IMR-90 (cell line): ENCODE data around the gene NFKBIZ. TPM values are rescaled to one million over a fixed set of nuclear protein-coding genes. Genes with fewer than 3 reads are reported as not detected.

Experiments used
- ATAC-seq: fragments of 200-7000 bp; cut with Tn5 transposase; 2 replicates; pipeline ENCODE4 v1.9.1; 2020; ENCODE audit warnings: low read depth, mild to moderate bottlenecking, moderate library complexity
- BruUV-seq: library from RNA; stranded (reverse); fragments of 400-500 nt; replicated peaks from 2 replicates; lab custom pipeline; 2021; lab: Mats Ljungman, UMichigan
- CTCF ChIA-PET: fragments of 300-600 bp; formaldehyde crosslinking; extraction: SDS; loops from one replicate; lab custom pipeline; 2021; ENCODE audit warnings: antibody characterized with exemption; lab: Yijun Ruan, JAX
- POLR2A ChIA-PET: fragments of 300-600 bp; sonication (Branson Sonifier 250); formaldehyde crosslinking; loops from one replicate; lab custom pipeline; 2022; ENCODE audit warnings: antibody characterized with exemption; ENCODE audit not compliant: unreplicated experiment; lab: Charles Lee
- DNase-seq: peaks from one replicate; pipeline ENCODE4 v3.0.0; 2013
- H2AFZ ChIP-seq: replicated peaks from 2 replicates; pipeline ENCODE3; 2013; ENCODE audit warnings: low read length, mild to moderate bottlenecking; ENCODE audit not compliant: poor library complexity
- H2AK5ac ChIP-seq: 2 replicates; pipeline ENCODE4 v1.6.1; 2013; ENCODE audit warnings: low read depth, low read length, inconsistent platforms
- H2AK9ac ChIP-seq: replicated peaks from 2 replicates; pipeline ENCODE3; 2013; ENCODE audit warnings: mild to moderate bottlenecking, low read depth, low read length, moderate library complexity; ENCODE audit not compliant: poor library complexity
- H2BK120ac ChIP-seq: 2 replicates; pipeline ENCODE4 v1.6.1; 2013; ENCODE audit warnings: low read depth, low read length, inconsistent platforms
- H2BK15ac ChIP-seq: 3 replicates; pipeline ENCODE4 v1.6.1; 2013; ENCODE audit warnings: low read depth, low read length, inconsistent platforms
- H2BK20ac ChIP-seq: 2 replicates; pipeline ENCODE4 v1.6.1; 2013; ENCODE audit warnings: low read depth, mild to moderate bottlenecking, inconsistent platforms, low read length, moderate library complexity
- H2BK5ac ChIP-seq: 2 replicates; pipeline ENCODE4 v1.6.1; 2013; ENCODE audit warnings: mild to moderate bottlenecking, low read depth, low read length, inconsistent platforms; ENCODE audit not compliant: poor library complexity, severe bottlenecking
- H3K14ac ChIP-seq: replicated peaks from 2 replicates; pipeline ENCODE4 v1.6.1; 2013; ENCODE audit warnings: low read depth, low read length, inconsistent platforms
- H3K18ac ChIP-seq: 2 replicates; pipeline ENCODE4 v1.6.1; 2013; ENCODE audit warnings: low read depth, low read length, control low read depth
- H3K23ac ChIP-seq: 2 replicates; pipeline ENCODE4 v1.6.1; 2013; ENCODE audit warnings: low read depth, low read length, inconsistent platforms
- H3K27ac ChIP-seq: 2 replicates; pipeline ENCODE4 v1.5.1; 2013; ENCODE audit warnings: mild to moderate bottlenecking, control low read depth, low read length; ENCODE audit not compliant: insufficient read depth
- H3K27me3 ChIP-seq: 2 replicates; pipeline ENCODE4 v1.6.1; 2013; ENCODE audit warnings: low read length; ENCODE audit not compliant: control insufficient read depth, insufficient read depth
- H3K36me3 ChIP-seq: 2 replicates; pipeline ENCODE4 v1.6.1; 2013; ENCODE audit warnings: low read length, mixed read lengths; ENCODE audit not compliant: control insufficient read depth, insufficient read depth
- H3K4ac ChIP-seq: 2 replicates; pipeline ENCODE4 v1.6.1; 2013; ENCODE audit warnings: low read depth, low read length, inconsistent platforms
- H3K4me1 ChIP-seq: 2 replicates; pipeline ENCODE4 v1.6.1; 2013; ENCODE audit warnings: low read length, mixed read lengths; ENCODE audit not compliant: control insufficient read depth, insufficient read depth
- H3K4me2 ChIP-seq: 2 replicates; pipeline ENCODE4 v1.6.1; 2013; ENCODE audit warnings: low read depth, mild to moderate bottlenecking, control low read depth, low read length, moderate library complexity
- H3K4me3 ChIP-seq: 2 replicates; pipeline ENCODE4 v1.5.1; 2013; ENCODE audit warnings: low read depth, mild to moderate bottlenecking, control low read depth, low read length, moderate library complexity; ENCODE audit not compliant: insufficient read depth
- H3K56ac ChIP-seq: 2 replicates; pipeline ENCODE4 v1.6.1; 2013; ENCODE audit warnings: low read length, inconsistent platforms; ENCODE audit not compliant: insufficient read depth; ENCODE audit errors: extremely low read depth
- H3K79me1 ChIP-seq, 2 experiments: 2 replicates each; pipeline ENCODE4 v1.6.1; 2013; ENCODE audit warnings: low read length in 2 of 2, inconsistent platforms in 1 of 2, low read depth in 1 of 2
- H3K9ac ChIP-seq: 2 replicates; pipeline ENCODE4 v1.6.1; 2013; ENCODE audit warnings: low read depth, low read length, control low read depth
- H3K9me1 ChIP-seq: 2 replicates; pipeline ENCODE4 v1.6.1; 2013; ENCODE audit warnings: low read length, inconsistent platforms; ENCODE audit not compliant: insufficient read depth
- H3K9me3 ChIP-seq: 2 replicates; pipeline ENCODE4 v1.6.1; 2013; ENCODE audit warnings: low read length; ENCODE audit not compliant: control insufficient read depth, insufficient read depth
- H4K20me1 ChIP-seq: 2 replicates; pipeline ENCODE4 v1.6.1; 2013; ENCODE audit warnings: low read length, inconsistent platforms; ENCODE audit not compliant: insufficient read depth
- H4K5ac ChIP-seq: 2 replicates; pipeline ENCODE4 v1.6.1; 2013; ENCODE audit warnings: mild to moderate bottlenecking, low read depth, low read length, control low read depth
- H4K8ac ChIP-seq, 2 experiments: 2 replicates each; pipeline ENCODE4 v1.6.1; 2013; ENCODE audit warnings: low read depth in 2 of 2, low read length in 2 of 2, control low read depth in 1 of 2, inconsistent platforms in 1 of 2
- H4K91ac ChIP-seq: 2 replicates; pipeline ENCODE4 v1.6.1; 2013; ENCODE audit warnings: low read depth, low read length, inconsistent platforms; ENCODE audit not compliant: insufficient read depth
- BHLHE40 ChIP-seq: fragments of 150-350 bp; IDR thresholded peaks from 2 replicates; pipeline ENCODE4 v1.6.1; 2016; ENCODE audit warnings: mild to moderate bottlenecking, low read depth, low read length
- CEBPB ChIP-seq: IDR thresholded peaks from 2 replicates; pipeline ENCODE4 v1.6.1; 2012; ENCODE audit warnings: low read depth, low read length, improper control_type of control experiment
- CHD1 ChIP-seq: IDR thresholded peaks from 2 replicates; pipeline ENCODE4 v1.6.1; 2012; ENCODE audit warnings: low read depth, low read length, improper control_type of control experiment
- FOS ChIP-seq: fragments of 150-350 bp; IDR thresholded peaks from 2 replicates; pipeline ENCODE4 v1.6.1; 2016; ENCODE audit warnings: low read depth, low read length
- MAZ ChIP-seq: IDR thresholded peaks from 2 replicates; pipeline ENCODE4 v1.6.1; 2012; ENCODE audit warnings: low read depth, mild to moderate bottlenecking, low read length, improper control_type of control experiment, moderate library complexity, borderline replicate concordance
- MXI1 ChIP-seq: IDR thresholded peaks from 2 replicates; pipeline ENCODE4 v1.6.1; 2012; ENCODE audit warnings: low read depth, mild to moderate bottlenecking, low read length, moderate library complexity, borderline replicate concordance
- NFE2L2 ChIP-seq: fragments of 150-350 bp; IDR thresholded peaks from 2 replicates; pipeline ENCODE4 v1.6.1; 2016; ENCODE audit warnings: low read depth, mild to moderate bottlenecking, low read length
- RFX5 ChIP-seq: IDR thresholded peaks from 2 replicates; pipeline ENCODE4 v1.8.0; 2012; ENCODE audit warnings: low read depth, mild to moderate bottlenecking, low read length, moderate library complexity
- SMC3 ChIP-seq: fragments of 150-350 bp; IDR thresholded peaks from 2 replicates; pipeline ENCODE4 v1.6.1; 2016; ENCODE audit warnings: low read depth, mild to moderate bottlenecking, antibody characterized with exemption, low read length, moderate library complexity
- WGBS, 2 experiments: methylation state at CpG; one replicate each; pipeline versions ENCODE4 v1.1.5 to v1.1.7; 2013; ENCODE audit warnings: missing lambda C conversion rate in 2 of 2; ENCODE audit not compliant: insufficient read length in 1 of 2; ENCODE audit errors: extremely low coverage in 2 of 2; 5-methylcytosine and 5-hydroxymethylcytosine counted together
- dilution Hi-C: fragments of 300-500 bp; cut with HindIII; formaldehyde crosslinking; loops from one replicate; pipeline ENCODE4 v1.14.3; 2018; ENCODE audit warnings: low sequenced_read_pairs; ENCODE audit not compliant: unreplicated experiment
- in situ Hi-C: fragments of 300-500 bp; cut with MboI; formaldehyde crosslinking; loops from 3 replicates; pipeline ENCODE4 v1.14.3; 2019; ENCODE audit warnings: low sequenced_read_pairs, inconsistent platforms, mixed read lengths
- intact Hi-C: fragments of 100-400 bp; cut with micrococcal nuclease; formaldehyde crosslinking; loops from 2 replicates; pipeline ENCODE4 v1.10.0; 2022
- polyA plus RNA-seq, 3 experiments: library from polyadenylated mRNA; depleted of rRNA; stranded (reverse); fragments of >200 nt; gene quantifications; 2 replicates each; pipeline ENCODE4 v1.2.3, GENCODE V29; 2012; ENCODE audit warnings: low replicate concordance in 1 of 3
- total RNA-seq: library from RNA; depleted of rRNA; stranded (reverse); fragments of >200 nt; gene quantifications from 2 replicates; pipeline ENCODE4 v1.2.3, GENCODE V29; 2012
- TF ChIP-seq, protein P1 (sequence below): conservative IDR thresholded peaks from 2 replicates; pipeline ENCODE4 v1.5.1; 2012; ENCODE audit warnings: mild to moderate bottlenecking, low read depth, low read length, improper control_type of control experiment

NFKBIZ gene
- total and polyA plus RNA-seq, 2 of the 4 experiments (the other 2 are of a cell fraction) = 35.0 to 40.9 TPM

DNA sequence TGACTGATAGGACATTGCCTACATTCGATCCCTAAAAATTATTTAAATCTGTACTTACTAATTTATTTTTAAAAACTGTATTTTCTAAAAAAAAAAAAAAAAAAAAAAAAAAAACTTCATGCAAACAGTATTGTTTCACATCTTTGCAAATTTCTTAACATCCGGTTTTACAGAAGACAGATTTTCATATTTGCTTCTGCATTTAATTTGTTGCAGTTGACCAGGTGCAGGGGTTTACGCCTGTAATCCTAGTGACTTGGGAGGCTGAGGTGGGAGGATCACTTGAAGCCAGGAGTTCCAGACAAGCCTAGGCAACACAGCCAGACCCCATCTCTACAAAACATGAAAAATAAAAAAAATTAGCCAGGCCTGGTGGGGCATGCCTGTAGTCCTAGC lies 6.4 kb upstream of the NFKBIZ start:
- ATAC-seq (no peak), DNase-seq (no peak)
- Histone ChIP-seq H4K91ac (no peak overlapping the region; the same call in 1 of the 2 replicates), H4K5ac (no peak overlapping the region), H3K27ac (no peak overlapping the region), H3K23ac (no peak overlapping the region), H3K14ac (no peak overlapping the region), H3K4ac (peak overlapping the region; percentile 39; the same call in 1 of the 2 replicates), H3K9me1 (peaks cover 3% of the 10 kb centered on the region; the same call in 1 of the 2 replicates), H2BK5ac (no peak overlapping the region), H3K9me3 (no peaks in the 10 kb centered on the region; the same call in 1 of the 2 replicates), H2BK120ac (peak overlapping the region; percentile 56; the same call in 1 of the 2 replicates), H2AFZ (no peak overlapping the region), H2AK9ac (no peak overlapping the region), H3K9ac (no peak overlapping the region), H2BK20ac (no peak overlapping the region), H3K36me3 (no peaks in the 10 kb centered on the region), H3K56ac (no peak overlapping the region), H2AK5ac (no peak overlapping the region), H3K27me3 (no peaks in the 10 kb centered on the region), H3K4me3 (no peak overlapping the region), H3K4me2 (no peak overlapping the region), H4K8ac (no peak overlapping the region), H3K4me1 (peaks cover 3% of the 10 kb centered on the region), H3K79me1 (peaks cover 21 to 26% of the 10 kb centered on the region in 2 experiments), H2BK15ac (no peak overlapping the region), H4K20me1 (no peaks in the 10 kb centered on the region), H3K18ac (no peak overlapping the region)
- WGBS, 2 experiments = no CpG with 5 or more reads among the region's 3 CpGs
- no TSS peak for BruUV-seq
- dilution Hi-C loops = no loop called here
- intact Hi-C loops = no loop called here
- in situ Hi-C loops = no loop called here
- ChIA-PET CTCF (interaction anchor here (0.6 to 0.7 kb wide), 2 partner anchors 17 to 159 kb away, joined by 3 to 9 read pairs; no protein-coding TSS in a partner anchor), POLR2A (no interaction called here)
- TF ChIP-seq RFX5 (no peak), MXI1 (no peak), CHD1 (no peak), BHLHE40 (no peak), FOS (no peak), CEBPB (no peak), MAZ (no peak), SMC3 (no peak), NFE2L2 (no peak)
- TF ChIP-seq, protein P1, sequence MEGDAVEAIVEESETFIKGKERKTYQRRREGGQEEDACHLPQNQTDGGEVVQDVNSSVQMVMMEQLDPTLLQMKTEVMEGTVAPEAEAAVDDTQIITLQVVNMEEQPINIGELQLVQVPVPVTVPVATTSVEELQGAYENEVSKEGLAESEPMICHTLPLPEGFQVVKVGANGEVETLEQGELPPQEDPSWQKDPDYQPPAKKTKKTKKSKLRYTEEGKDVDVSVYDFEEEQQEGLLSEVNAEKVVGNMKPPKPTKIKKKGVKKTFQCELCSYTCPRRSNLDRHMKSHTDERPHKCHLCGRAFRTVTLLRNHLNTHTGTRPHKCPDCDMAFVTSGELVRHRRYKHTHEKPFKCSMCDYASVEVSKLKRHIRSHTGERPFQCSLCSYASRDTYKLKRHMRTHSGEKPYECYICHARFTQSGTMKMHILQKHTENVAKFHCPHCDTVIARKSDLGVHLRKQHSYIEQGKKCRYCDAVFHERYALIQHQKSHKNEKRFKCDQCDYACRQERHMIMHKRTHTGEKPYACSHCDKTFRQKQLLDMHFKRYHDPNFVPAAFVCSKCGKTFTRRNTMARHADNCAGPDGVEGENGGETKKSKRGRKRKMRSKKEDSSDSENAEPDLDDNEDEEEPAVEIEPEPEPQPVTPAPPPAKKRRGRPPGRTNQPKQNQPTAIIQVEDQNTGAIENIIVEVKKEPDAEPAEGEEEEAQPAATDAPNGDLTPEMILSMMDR = no peak
